Glomerular visceral epithelial cell (primary cell): Measurements from ENCODE around the gene SPTBN4.
"Not testable (repeated sequence)": the region's sequence is repeated elsewhere in the genome, so short reads cannot be mapped to it uniquely, and the experiment has no call there.

ENCODE experiments used
- DNase-seq: peaks from one replicate; pipeline ENCODE4 v3.0.0-alpha.2; 2016; ENCODE audit errors: extremely low spot score

Gene SPTBN4

GRCh38 chr19:40560092-40560507 lies 93.3 kb downstream of the SPTBN4 start:
- DNase-seq = no peak

- DNase-seq = no peak
Observed at GRCh38 chr19:40561947-40562346, 95.1 kb downstream of the SPTBN4 start.

- DNase-seq = not testable (repeated sequence)
Observed at GRCh38 chr19:40564535-40564934, 97.7 kb downstream of the SPTBN4 start.

GRCh38 chr19:40565355-40565754 lies 98.6 kb downstream of the SPTBN4 start:
- no peak for DNase-seq

GRCh38 chr19:40565910-40566495 lies 99.2 kb downstream of the SPTBN4 start:
- no peak for DNase-seq

- DNase-seq = no peak
Observed at GRCh38 chr19:40567040-40567749, 100.4 kb downstream of the SPTBN4 start.

- DNase-seq = no peak
Observed at GRCh38 chr19:40567750-40568494, 101.1 kb downstream of the SPTBN4 start.

- DNase-seq = peak; percentile 100
Observed at GRCh38 chr19:40570313-40571004, 103.7 kb downstream of the SPTBN4 start.

- DNase-seq = no peak
Observed at GRCh38 chr19:40571005-40571318, 104.2 kb downstream of the SPTBN4 start.

- DNase-seq = no peak
Observed at GRCh38 chr19:40571831-40572495, 105.2 kb downstream of the SPTBN4 start.

- DNase-seq = no peak
Observed at GRCh38 chr19:40575326-40575725, 108.5 kb downstream of the SPTBN4 start.

GRCh38 chr19:40576151-40576584 lies 109.4 kb downstream of the SPTBN4 start:
- DNase-seq = no peak

GRCh38 chr19:40576585-40577451 lies 110.0 kb downstream of the SPTBN4 start, which contains the start of gene SHKBP1:
Gene SHKBP1 (plus strand): TSS chr19:40576873. CDS start chr19:40576900, 27 bp downstream.
- peak; percentile 95 for DNase-seq

- no peak for DNase-seq
Observed at GRCh38 chr19:40578442-40578908, 111.7 kb downstream of the SPTBN4 start.

- DNase-seq = no peak
Observed at GRCh38 chr19:40580619-40581018, 113.8 kb downstream of the SPTBN4 start.

GRCh38 chr19:40581531-40581930 lies 114.7 kb downstream of the SPTBN4 start:
- no peak for DNase-seq

GRCh38 chr19:40582467-40582866 lies 115.7 kb downstream of the SPTBN4 start:
- no peak for DNase-seq

GRCh38 chr19:40583283-40583682 lies 116.5 kb downstream of the SPTBN4 start:
- DNase-seq = no peak

- DNase-seq = peak; percentile 69
Observed at GRCh38 chr19:40584007-40584406, 117.2 kb downstream of the SPTBN4 start.

- DNase-seq = peak; percentile 91
Observed at GRCh38 chr19:40585241-40585981, 118.6 kb downstream of the SPTBN4 start.
